Esophagus mucosa (tissue), 1 donor: ENCODE measurements around the gene KAT6B. TPM values are rescaled to one million over a fixed set of nuclear protein-coding genes. Genes with fewer than 3 reads are reported as not detected.

Experiments
- ATAC-seq: fragments of 200-7000 bp; cut with Tn5 transposase; one replicate; pipeline ENCODE4 v1.9.1; 2020
- total RNA-seq: library from RNA; stranded (reverse); gene quantifications from one replicate; pipeline ENCODE4 v1.2.4, GENCODE V29; 2023
- donor health status: DM: yes; HTN: yes; CAD: no.

Gene KAT6B
- total RNA-seq, 1 donor from 2014 or later, result 17.3 TPM

GRCh38 chr10:74991435-74991834 is 165.0 kb downstream of the KAT6B start:
- ATAC-seq, result peak; percentile 78

- no peak for ATAC-seq
Measured at GRCh38 chr10:74992068-74992467, 165.7 kb downstream of the KAT6B start.

GRCh38 chr10:74993649-74994048 is 167.2 kb downstream of the KAT6B start:
- ATAC-seq, result no peak

- ATAC-seq, result no peak
Measured at GRCh38 chr10:74994854-74995253, 168.5 kb downstream of the KAT6B start.

DNA sequence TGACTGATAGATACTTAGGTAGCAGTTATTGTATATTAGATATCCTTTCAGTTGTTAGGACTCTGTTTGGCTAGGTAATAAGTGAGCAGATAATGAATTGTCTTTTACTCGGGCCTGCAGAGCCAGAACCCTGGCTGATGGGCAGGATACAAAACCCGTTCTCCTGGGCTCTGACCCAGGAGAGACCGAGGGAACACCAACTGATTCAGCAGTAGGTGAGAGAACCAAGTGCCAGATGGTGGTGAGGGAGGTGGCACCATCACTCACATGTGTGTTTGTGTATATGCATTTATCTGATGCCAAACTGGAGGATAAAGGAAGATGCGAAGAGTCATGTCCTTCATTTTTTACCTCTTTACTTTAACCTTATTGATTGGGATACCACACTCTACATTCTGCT is 169.4 kb downstream of the KAT6B start:
- ATAC-seq, result no peak

DNA sequence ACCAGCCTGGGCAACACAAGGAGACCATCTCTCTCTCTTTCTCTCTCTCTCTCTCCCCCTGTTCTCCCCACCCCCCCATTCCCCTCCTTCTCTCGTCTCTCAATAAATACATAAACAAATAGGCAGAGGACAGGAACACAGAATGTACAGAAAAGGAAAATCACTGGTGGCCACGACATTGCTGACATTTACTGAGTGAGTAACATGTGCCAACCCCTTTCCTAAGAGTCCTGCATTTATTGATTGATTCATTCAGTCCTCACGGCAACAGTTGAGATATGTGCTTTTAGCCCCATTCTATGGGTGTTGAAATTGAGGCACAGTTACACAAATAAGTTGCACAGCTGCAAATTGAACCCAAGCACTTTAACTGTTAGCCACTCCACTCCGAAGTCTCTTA is 170.8 kb downstream of the KAT6B start:
- no peak for ATAC-seq

GRCh38 chr10:75000748-75001321 is 174.4 kb downstream of the KAT6B start:
- ATAC-seq, result no peak

GRCh38 chr10:75001715-75002350 is 175.4 kb downstream of the KAT6B start:
- no peak for ATAC-seq

DNA sequence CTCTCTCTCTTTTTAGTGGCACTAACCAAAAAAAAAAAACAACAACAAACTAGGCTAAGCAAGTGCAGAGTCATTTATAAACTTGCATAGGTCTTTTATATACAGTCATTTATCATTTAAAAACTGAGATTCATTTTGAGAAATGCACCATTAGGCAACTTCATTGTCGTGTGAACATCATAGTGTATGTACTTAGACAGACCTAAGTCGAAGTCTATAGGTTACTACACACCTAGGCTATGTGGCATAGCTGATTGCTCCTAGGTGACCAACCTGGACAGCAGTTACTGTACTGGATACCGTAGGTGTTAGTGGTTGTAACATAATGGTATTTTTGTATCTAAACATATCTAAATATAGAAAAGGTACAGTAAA is 175.9 kb downstream of the KAT6B start:
- no peak for ATAC-seq

DNA sequence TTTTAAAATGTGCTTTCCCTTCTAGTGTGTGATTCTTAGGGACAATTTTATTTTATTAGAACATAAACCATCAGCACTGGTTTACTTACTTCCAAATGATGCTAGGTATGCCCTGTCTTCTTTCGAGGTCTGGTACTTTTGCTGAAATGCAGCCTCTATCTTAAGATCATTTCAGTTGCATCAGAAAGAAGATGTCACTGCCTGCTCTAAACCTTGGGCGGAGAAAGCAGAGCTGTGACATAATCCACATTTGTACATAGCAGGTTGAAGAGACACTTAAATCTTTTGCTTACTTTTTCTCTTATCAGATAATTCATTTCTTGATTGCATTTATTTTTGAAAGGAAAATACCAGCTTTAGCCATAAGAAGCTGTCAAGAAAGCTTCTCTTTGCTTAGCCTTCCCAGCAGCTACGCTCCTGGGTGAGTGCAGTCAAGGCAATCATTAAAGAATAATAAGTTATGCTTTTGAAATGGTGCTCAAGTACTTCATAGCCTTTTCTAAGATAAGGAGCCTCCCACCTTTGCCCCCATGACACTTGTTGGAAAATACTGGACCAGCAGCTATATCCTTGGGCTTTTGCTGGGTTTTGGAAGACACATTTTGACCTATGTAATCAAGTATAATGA is 176.7 kb downstream of the KAT6B start:
- ATAC-seq, result no peak

- ATAC-seq, result no peak
Measured at GRCh38 chr10:75003891-75004290, 177.5 kb downstream of the KAT6B start.

GRCh38 chr10:75007646-75008045 is 181.2 kb downstream of the KAT6B start:
- no peak for ATAC-seq

GRCh38 chr10:75008952-75009351 is 182.6 kb downstream of the KAT6B start:
- ATAC-seq, result no peak

GRCh38 chr10:75009426-75009825 is 183.0 kb downstream of the KAT6B start:
- ATAC-seq, result no peak

DNA sequence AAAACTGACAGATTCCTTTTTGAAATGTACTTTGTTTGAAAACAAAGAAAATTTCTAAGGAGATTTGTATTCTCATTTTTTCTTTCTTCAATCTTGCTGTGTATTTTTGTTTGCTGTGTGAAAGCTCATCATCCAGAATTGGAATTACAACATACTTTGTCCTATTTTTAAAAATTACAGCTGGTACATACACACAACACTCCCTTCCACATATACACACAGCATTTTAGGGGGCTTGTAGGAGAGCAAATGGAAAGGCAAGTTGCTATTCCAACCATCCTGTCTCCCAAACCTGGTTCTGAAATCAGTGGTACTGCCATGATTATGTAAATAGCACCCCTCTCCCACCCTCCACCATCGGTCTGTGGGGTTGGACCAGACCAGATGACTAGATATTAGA is 184.0 kb downstream of the KAT6B start:
- no peak for ATAC-seq

DNA sequence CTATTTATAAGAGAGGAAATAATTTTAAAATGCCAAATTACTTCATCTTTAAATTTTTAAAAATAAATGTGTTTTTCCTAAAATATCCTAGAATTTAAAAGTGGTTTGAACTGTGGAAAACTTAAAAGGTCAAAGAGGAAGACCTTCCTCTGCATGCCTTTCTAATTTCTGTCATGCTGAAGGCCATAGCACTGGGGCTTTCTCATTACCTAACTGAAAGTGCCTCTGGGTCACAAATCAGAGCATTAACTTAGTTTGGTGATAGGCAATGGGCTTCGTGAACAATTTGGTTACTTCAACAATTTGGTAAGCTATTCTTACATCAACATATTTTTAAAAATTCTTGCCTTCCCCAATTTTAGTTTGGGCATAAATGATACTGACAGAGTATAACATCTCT is 184.8 kb downstream of the KAT6B start:
- no peak for ATAC-seq

- no peak for ATAC-seq
Measured at GRCh38 chr10:75012471-75012870, 186.1 kb downstream of the KAT6B start.

- ATAC-seq, result no peak
Measured at GRCh38 chr10:75013007-75013406, 186.6 kb downstream of the KAT6B start.

DNA sequence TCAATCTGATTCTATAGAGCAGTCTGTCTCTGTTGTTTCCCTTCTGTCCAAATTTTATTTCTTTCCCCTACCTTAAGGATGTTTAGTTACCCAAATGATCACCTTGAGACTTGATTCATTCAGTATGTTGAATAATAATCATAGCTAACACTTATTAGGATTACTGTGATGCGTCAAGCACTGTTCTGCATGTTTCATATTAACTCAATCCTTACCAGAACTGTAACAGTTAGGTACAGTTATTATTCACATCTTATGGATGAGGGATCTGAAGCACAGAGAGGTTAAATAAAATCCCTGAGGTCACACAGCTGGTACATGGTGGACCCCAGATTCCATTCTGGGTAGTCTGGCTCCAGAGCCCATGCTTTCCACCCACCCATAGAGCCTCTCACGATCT is 187.1 kb downstream of the KAT6B start:
- no peak for ATAC-seq

- ATAC-seq, result no peak
Measured at GRCh38 chr10:75014516-75015230, 188.3 kb downstream of the KAT6B start.

GRCh38 chr10:75015442-75015841 is 189.0 kb downstream of the KAT6B start:
- ATAC-seq, result no peak

GRCh38 chr10:75016325-75016724 is 189.9 kb downstream of the KAT6B start:
- no peak for ATAC-seq

DNA sequence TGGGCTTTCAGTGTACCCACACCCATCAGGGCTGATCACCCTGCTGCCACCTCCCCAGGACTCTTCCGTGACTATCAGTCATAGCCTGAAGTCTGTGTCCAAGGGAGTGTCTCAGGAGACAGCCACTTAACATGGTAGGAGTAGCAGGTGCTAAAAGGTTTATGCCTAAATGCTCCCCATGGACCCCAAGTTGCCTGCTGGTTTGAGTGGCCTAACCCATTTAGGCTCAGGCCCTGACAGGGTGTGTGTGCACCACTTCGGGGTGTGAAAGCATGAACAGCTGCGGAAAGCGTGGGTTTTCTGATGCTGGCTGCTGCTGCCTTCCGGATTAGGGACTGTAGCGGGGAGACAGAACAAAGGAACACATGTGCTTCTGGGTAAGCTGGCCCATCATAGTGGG is 191.9 kb downstream of the KAT6B start:
- no peak for ATAC-seq
